HepG2 (cell line): ENCODE data around the gene FBXW4. TPM values are rescaled to one million over a fixed set of nuclear protein-coding genes. Genes with fewer than 3 reads are reported as not detected.

ENCODE experiments used
- AGO2 ChIP-seq: fragments of 200-400 bp; formaldehyde crosslinking; optimal IDR thresholded peaks from 2 replicates; pipeline ENCODE3; 2017; ENCODE audit warnings: mild to moderate bottlenecking, low read depth, low read length, moderate library complexity
- CAMTA2 ChIP-seq: sonication (generic); formaldehyde crosslinking; IDR thresholded peaks from 2 replicates; pipeline ENCODE4 v1.4.0; 2020; ENCODE audit warnings: mild to moderate bottlenecking, missing genetic modification reagents, borderline replicate concordance
- FLYWCH1 ChIP-seq: sonication (generic); formaldehyde crosslinking; IDR thresholded peaks from 2 replicates; pipeline ENCODE4 v1.8.1; 2023; ENCODE audit warnings: mild to moderate bottlenecking, missing genetic modification reagents
- KLF16 ChIP-seq, 2 experiments: sonication (generic) in 1 of 2; formaldehyde crosslinking in 1 of 2; IDR thresholded peaks; 2 replicates each; pipeline versions ENCODE4 v1.6.1 to v1.8.0; 2016 to 2023; ENCODE audit warnings: missing genetic modification reagents in 2 of 2, missing compliant biosample characterization in 1 of 2
- PHF20 ChIP-seq: sonication (generic); formaldehyde crosslinking; IDR thresholded peaks from 2 replicates; pipeline ENCODE4 v1.5.0; 2020; ENCODE audit warnings: mild to moderate bottlenecking, missing genetic modification reagents
- SMAD3 ChIP-seq: sonication (generic); formaldehyde crosslinking; IDR thresholded peaks from 2 replicates; pipeline ENCODE4 v1.4.0; 2020; ENCODE audit warnings: missing genetic modification reagents
- ZNF124 ChIP-seq: sonication (generic); formaldehyde crosslinking; IDR thresholded peaks from 2 replicates; pipeline ENCODE4 v1.4.0; 2020; ENCODE audit warnings: missing genetic modification reagents
- ZNF318 ChIP-seq: sonication (generic); formaldehyde crosslinking; IDR thresholded peaks from 2 replicates; pipeline ENCODE4 v1.4.0; 2020; ENCODE audit warnings: mild to moderate bottlenecking, missing genetic modification reagents
- ZNF550 ChIP-seq: sonication (generic); formaldehyde crosslinking; IDR thresholded peaks from 2 replicates; pipeline ENCODE4 v1.4.0; 2020; ENCODE audit warnings: mild to moderate bottlenecking, missing genetic modification reagents, borderline replicate concordance
- ZNF704 ChIP-seq: sonication (generic); formaldehyde crosslinking; IDR thresholded peaks from 2 replicates; pipeline ENCODE4 v1.8.1; 2023; ENCODE audit warnings: mild to moderate bottlenecking, inconsistent platforms, moderate library complexity, missing genetic modification reagents, borderline replicate concordance
- polyA plus RNA-seq, 8 experiments: library from polyadenylated mRNA; depleted of rRNA in 3 of 8; stranded (reverse) in 7 of 8; unstranded in 1 of 8; fragments of >200 nt; fragmentation: Illumina TruSeq in 4 of 8; extraction: Trizol in 4 of 8; gene quantifications; 2 replicates each; pipeline versions ENCODE4 v1.2.1 to v1.2.3, GENCODE V29; 2011 to 2016; ENCODE audit warnings: low read depth in 4 of 8, missing spikeins in 1 of 8, mixed read lengths in 1 of 8; ENCODE audit not compliant: insufficient read depth in 1 of 8
- total RNA-seq, 5 experiments: library from RNA; depleted of rRNA; stranded (reverse); fragments of >200 nt; fragmentation: Illumina TruSeq; extraction: Trizol; gene quantifications; 2 replicates each; pipeline ENCODE4 v1.2.3, GENCODE V29; 2016; ENCODE audit warnings: low read depth in 1 of 5
- TF ChIP-seq, protein P1 (sequence below): IDR thresholded peaks from 2 replicates; pipeline ENCODE4 v1.6.1; 2012; ENCODE audit warnings: low read depth, low read length, improper control_type of control experiment
- TF ChIP-seq, protein P2 (sequence below): sonication (generic); formaldehyde crosslinking; IDR thresholded peaks from 2 replicates; pipeline ENCODE4 v1.5.1; 2020; ENCODE audit warnings: missing genetic modification reagents, mild to moderate bottlenecking, borderline replicate concordance
- TF ChIP-seq, protein P3 (sequence below): sonication (generic); formaldehyde crosslinking; IDR thresholded peaks from 2 replicates; pipeline ENCODE4 v1.9.0; 2021; ENCODE audit warnings: missing genetic modification reagents, borderline replicate concordance

Gene FBXW4
- total and polyA plus RNA-seq, 2 of the 13 experiments (the other 11 are each of a cell fraction or from before 2014, with no cell fraction given), result 23.5 to 33.7 TPM

- TF ChIP-seq KLF16 (CRISPR knock-in tag; IDR thresholded peaks at IDR 0.05) (no peak), ZNF124 (CRISPR knock-in tag) (0 out of 2 replicates have a peak, but pooled peaks have one; percentile 35), PHF20 (CRISPR knock-in tag) (peak; percentile 26), FLYWCH1 (CRISPR knock-in tag) (no peak), ZNF704 (CRISPR knock-in tag) (no peak), SMAD3 (CRISPR knock-in tag) (0 out of 2 replicates have a peak, but pooled peaks have one; percentile 28), ZNF550 (CRISPR knock-in tag) (0 out of 2 replicates have a peak, but pooled peaks have one; percentile 32), CAMTA2 (CRISPR knock-in tag) (no peak), AGO2 (no peak), ZNF318 (CRISPR knock-in tag) (no peak)
- TF ChIP-seq, protein P1, sequence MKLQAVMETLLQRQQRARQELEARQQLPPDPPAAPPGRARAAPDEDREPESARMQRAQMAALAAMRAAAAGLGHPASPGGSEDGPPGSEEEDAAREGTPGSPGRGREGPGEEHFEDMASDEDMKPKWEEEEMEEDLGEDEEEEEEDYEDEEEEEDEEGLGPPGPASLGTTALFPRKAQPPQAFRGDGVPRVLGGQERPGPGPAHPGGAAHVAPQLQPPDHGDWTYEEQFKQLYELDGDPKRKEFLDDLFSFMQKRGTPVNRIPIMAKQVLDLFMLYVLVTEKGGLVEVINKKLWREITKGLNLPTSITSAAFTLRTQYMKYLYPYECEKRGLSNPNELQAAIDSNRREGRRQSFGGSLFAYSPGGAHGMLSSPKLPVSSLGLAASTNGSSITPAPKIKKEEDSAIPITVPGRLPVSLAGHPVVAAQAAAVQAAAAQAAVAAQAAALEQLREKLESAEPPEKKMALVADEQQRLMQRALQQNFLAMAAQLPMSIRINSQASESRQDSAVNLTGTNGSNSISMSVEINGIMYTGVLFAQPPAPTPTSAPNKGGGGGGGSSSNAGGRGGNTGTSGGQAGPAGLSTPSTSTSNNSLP, result no peak
- TF ChIP-seq, protein P2, sequence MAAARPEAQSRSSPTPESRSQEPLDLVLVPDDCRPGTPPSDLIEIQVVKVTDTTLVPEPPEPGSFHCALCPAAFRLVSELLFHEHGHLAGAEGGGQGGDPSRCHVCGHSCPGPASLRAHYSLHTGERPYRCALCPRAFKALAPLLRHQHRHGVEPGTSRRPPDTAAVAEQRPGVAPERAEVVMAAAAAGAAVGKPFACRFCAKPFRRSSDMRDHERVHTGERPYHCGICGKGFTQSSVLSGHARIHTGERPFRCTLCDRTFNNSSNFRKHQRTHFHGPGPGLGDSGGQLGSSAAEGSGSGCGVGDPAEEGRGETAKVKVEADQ (CRISPR knock-in tag), result peak; percentile 89; the same call in 1 of the 2 replicates
- TF ChIP-seq, protein P3, sequence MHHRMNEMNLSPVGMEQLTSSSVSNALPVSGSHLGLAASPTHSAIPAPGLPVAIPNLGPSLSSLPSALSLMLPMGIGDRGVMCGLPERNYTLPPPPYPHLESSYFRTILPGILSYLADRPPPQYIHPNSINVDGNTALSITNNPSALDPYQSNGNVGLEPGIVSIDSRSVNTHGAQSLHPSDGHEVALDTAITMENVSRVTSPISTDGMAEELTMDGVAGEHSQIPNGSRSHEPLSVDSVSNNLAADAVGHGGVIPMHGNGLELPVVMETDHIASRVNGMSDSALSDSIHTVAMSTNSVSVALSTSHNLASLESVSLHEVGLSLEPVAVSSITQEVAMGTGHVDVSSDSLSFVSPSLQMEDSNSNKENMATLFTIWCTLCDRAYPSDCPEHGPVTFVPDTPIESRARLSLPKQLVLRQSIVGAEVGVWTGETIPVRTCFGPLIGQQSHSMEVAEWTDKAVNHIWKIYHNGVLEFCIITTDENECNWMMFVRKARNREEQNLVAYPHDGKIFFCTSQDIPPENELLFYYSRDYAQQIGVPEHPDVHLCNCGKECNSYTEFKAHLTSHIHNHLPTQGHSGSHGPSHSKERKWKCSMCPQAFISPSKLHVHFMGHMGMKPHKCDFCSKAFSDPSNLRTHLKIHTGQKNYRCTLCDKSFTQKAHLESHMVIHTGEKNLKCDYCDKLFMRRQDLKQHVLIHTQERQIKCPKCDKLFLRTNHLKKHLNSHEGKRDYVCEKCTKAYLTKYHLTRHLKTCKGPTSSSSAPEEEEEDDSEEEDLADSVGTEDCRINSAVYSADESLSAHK (CRISPR knock-in tag), result no peak
Observed at GRCh38 chr10:101694674-101695403, at the start of gene FBXW4 (continued).
